HG02981 (cell line): ENCODE results near the gene SPTA1.
"Not testable (repeated sequence)": the region's sequence is repeated elsewhere in the genome, so short reads cannot be mapped to it uniquely, and the experiment has no call there.

ENCODE experiments used
- ATAC-seq: cut with Tn5 transposase; IDR thresholded peaks from one replicate; pipeline ENCODE4 v1.9.1; 2021; ENCODE audit warnings: mild to moderate bottlenecking, moderate library complexity; ENCODE audit not compliant: unreplicated experiment

Gene SPTA1

GRCh38 chr1:158686111-158687009 lies at the start of gene SPTA1:
Gene SPTA1 (minus strand): TSS chr1:158686715. CDS start chr1:158686517, 198 bp downstream.
- no peak for ATAC-seq

GRCh38 chr1:158735848-158736247 lies 49.3 kb upstream of the SPTA1 start:
- no peak for ATAC-seq

- ATAC-seq = no peak
Measured at GRCh38 chr1:158732524-158732923, 46.0 kb upstream of the SPTA1 start.

- ATAC-seq = no peak
Measured at GRCh38 chr1:158731707-158732106, 45.2 kb upstream of the SPTA1 start.

GRCh38 chr1:158730453-158730852 lies 43.9 kb upstream of the SPTA1 start:
- no peak for ATAC-seq

GRCh38 chr1:158728510-158729225 lies 42.2 kb upstream of the SPTA1 start:
- ATAC-seq = no peak

- ATAC-seq = no peak
Measured at GRCh38 chr1:158724442-158724841, 37.9 kb upstream of the SPTA1 start.

GRCh38 chr1:158720620-158721019 lies 34.1 kb upstream of the SPTA1 start, which contains the start of gene OR6K3:
Gene OR6K3 (minus strand): TSS chr1:158720720. CDS start chr1:158718115, 2,605 bp downstream.
- no peak for ATAC-seq

GRCh38 chr1:158719664-158720063 lies 33.1 kb upstream of the SPTA1 start:
- no peak for ATAC-seq

GRCh38 chr1:158717344-158717743 lies 30.8 kb upstream of the SPTA1 start:
- no peak for ATAC-seq

- ATAC-seq = no peak
Measured at GRCh38 chr1:158716335-158716734, 29.8 kb upstream of the SPTA1 start.

- no peak for ATAC-seq
Measured at GRCh38 chr1:158714754-158715153, 28.2 kb upstream of the SPTA1 start.

- ATAC-seq = no peak
Measured at GRCh38 chr1:158711098-158711497, 24.6 kb upstream of the SPTA1 start.

GRCh38 chr1:158706096-158706495 lies 19.6 kb upstream of the SPTA1 start:
- ATAC-seq = no peak

- ATAC-seq = no peak
Measured at GRCh38 chr1:158700552-158700951, 14.0 kb upstream of the SPTA1 start, which contains the start of gene OR6K2. Gene OR6K2 (minus strand): TSS chr1:158700652. CDS start chr1:158700652, 0 bp downstream.

GRCh38 chr1:158694596-158694995 lies 8.1 kb upstream of the SPTA1 start:
- no peak for ATAC-seq

GRCh38 chr1:158692356-158692755 lies 5.8 kb upstream of the SPTA1 start:
- ATAC-seq = no peak

GRCh38 chr1:158691907-158692306 lies 5.4 kb upstream of the SPTA1 start:
- ATAC-seq = no peak

- ATAC-seq = not testable (repeated sequence)
Measured at GRCh38 chr1:158691149-158691548, 4.6 kb upstream of the SPTA1 start.

- no peak for ATAC-seq
Measured at GRCh38 chr1:158689875-158690274, 3.4 kb upstream of the SPTA1 start.

GRCh38 chr1:158689110-158689509 lies 2.6 kb upstream of the SPTA1 start:
- no peak for ATAC-seq

- ATAC-seq = not testable (repeated sequence)
Measured at GRCh38 chr1:158688343-158688742, 1.8 kb upstream of the SPTA1 start.
